GM18505 (cell line): ENCODE results near the gene GSTK1.

Source experiments
- ATAC-seq: cut with Tn5 transposase; IDR thresholded peaks from one replicate; pipeline ENCODE4 v1.9.1; 2021; ENCODE audit not compliant: unreplicated experiment
- POLR2A ChIP-seq: IDR thresholded peaks from 4 replicates; pipeline ENCODE4 v1.6.1; 2011; ENCODE audit warnings: borderline replicate concordance; ENCODE audit not compliant: insufficient read depth, insufficient read length; ENCODE audit errors: extremely low read depth

GSTK1 gene

DNA sequence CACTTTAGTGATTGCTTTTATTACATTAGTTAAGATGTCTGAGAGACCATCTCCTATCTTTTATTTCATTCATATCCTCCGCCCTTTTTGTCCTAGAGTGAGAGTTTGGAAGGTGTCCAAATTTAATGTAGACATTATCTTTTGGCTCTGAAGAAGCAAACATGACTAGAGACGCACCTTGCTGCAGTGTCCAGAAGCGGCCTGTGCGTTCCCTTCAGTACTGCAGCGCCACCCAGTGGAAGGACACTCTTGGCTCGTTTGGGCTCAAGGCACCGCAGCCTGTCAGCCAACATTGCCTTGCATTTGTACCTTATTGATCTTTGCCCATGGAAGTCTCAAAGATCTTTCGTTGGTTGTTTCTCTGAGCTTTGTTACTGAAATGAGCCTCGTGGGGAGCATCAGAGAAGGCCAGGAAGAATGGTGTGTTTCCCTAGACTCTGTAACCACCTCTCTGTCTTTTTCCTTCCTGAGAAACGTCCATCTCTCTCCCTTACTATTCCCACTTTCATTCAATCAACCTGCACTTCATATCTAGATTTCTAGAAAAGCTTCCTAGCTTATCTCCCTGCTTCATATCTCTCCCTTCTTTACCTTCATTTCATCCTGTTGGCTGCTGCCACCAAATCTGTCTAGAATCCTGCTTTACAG lies 42.3 kb downstream of the GSTK1 start:
- ATAC-seq, result no peak
- no peak for TF ChIP-seq POLR2A

DNA sequence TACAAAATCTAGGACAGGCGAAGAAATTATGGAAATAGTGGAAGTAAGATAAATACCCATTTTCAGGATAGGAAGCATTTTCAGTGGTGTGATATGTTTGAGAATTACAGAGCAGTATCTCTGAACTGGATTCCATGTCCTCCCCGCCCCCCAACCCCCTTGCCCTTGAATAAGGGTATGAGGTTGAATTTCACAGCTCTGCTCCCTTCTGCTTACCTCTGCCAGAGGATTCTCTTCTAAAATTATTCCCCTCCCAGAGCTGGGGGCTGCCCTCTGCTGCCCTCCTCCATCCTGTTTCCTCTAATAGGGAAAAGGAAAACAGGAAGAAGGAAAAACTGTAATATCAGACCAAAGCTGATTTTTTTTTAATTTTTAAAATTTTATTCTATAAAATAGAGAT lies 45.4 kb downstream of the GSTK1 start:
- TF ChIP-seq POLR2A, result no peak
- no peak for ATAC-seq

DNA sequence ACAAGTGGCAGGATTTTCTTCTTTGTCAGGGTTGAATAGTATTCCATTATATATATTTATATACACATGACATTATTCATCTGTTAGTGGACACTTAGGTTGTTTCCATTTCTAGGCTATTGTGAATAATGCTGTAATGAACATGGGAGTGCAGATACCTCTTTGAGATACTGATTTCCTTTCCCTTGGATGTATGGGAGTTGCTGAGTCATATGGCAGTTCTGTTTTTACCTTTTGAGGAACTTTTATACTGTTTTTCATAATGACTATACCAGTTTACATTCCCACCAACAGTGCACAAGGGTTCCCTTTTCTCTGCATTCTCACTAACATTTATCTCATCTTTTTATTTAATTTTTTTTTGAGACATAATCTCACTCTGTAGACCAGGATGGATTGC lies 50.9 kb downstream of the GSTK1 start:
- ATAC-seq, result no peak
- TF ChIP-seq POLR2A, result no peak

DNA sequence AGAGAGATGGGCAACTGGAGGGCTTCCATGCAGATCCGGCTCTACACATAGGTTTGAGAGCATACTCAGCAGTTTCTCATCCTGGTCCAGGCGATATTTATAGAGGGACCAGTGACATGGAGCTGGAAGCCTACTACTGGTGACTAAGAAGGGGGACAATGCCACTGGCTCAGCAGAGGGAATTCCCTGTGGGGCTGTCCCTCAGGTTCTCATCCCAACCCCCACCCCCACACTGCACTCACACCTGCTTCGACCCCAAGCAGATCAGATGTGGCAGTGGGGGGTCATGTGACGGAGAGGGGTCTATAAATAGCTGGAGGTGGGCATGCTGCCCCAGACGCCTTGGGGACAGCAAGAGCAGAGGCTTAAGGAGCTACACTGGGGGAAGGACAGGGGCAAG lies 52.5 kb downstream of the GSTK1 start, which contains the start of gene CLCN1:
CLCN1 (plus strand) TSS at position 336 of the 400 bp plus-strand sequence. CDS start 102 bp downstream, outside the sequence.
- no peak for ATAC-seq
- no peak for TF ChIP-seq POLR2A

DNA sequence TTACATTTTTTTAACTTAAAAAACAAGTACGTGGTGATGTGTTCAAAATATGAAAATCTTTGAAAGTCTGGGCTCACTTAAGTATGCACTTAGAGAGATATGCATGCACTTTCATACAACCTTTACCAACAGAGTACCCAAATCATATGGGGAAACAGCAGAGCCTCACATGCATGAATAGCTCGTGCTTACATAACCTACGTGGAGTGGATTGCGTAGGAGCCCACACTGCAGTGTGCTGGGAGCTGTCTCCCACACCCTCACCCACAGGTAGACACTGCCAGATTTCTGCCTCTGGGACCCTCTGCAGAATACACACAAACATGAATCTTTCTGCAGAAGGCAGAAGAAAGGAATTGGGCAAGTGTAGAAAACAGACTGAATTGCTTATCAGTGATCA lies 53.3 kb downstream of the GSTK1 start:
- ATAC-seq, result no peak
- no peak for TF ChIP-seq POLR2A

DNA sequence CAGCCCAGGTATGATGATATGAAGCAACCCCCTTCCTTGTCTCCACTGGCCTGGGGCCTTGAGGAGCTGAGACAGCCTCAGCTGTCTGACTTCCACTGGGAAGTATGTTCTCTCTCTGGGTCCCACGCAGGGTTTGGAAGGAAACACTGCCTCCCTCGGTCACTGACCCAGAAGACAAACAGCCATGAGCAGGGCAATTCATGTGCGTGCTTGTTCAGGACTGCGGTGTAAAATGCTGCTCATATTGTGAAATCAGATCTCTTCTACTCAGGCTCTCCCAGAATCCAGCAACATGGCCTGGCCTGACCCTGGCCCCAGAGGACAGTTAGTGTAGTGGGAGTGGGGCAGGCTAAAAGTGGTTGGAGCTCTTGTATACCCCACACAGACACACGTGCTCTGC lies 55.4 kb downstream of the GSTK1 start:
- no peak for TF ChIP-seq POLR2A
- ATAC-seq, result no peak
